OCI-LY7 (cell line): ENCODE measurements around the gene SFXN5.

Experiments used
- EZH2phosphoT487 ChIP-seq: fragments of 200-600 bp; sonication (generic); IDR thresholded peaks from 2 replicates; pipeline ENCODE4 v1.6.1; 2018; ENCODE audit warnings: low read depth, borderline replicate concordance, mild to moderate bottlenecking, mixed run types, antibody characterized with exemption, low read length, moderate library complexity, mixed read lengths
- TF ChIP-seq, protein P1 (sequence below): fragments of 200-600 bp; sonication (generic); conservative IDR thresholded peaks from 2 replicates; pipeline ENCODE4 v1.5.1; 2014; ENCODE audit warnings: mild to moderate bottlenecking, antibody characterized with exemption, low read length, moderate library complexity, mixed read lengths

DNA sequence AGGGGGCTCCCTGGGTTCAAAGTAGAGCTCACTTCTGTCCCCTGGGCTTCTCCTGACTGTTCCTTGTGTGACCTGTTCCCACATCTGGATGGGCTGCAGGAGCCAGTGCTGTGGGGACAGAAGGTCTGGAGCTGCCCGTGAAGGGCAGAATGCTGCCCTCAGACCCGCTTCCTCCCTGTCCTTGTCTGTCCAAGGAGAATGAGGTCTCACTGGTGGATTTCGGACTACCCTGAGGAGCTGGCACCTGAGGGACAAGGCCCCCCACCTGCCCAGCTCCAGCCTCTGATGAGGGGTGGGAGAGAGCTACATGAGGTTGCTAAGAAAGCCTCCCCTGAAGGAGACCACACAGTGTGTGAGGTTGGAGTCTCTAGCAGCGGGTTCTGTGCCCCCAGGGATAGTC is 138.7 kb downstream of the SFXN5 start:
- TF ChIP-seq, protein P1, sequence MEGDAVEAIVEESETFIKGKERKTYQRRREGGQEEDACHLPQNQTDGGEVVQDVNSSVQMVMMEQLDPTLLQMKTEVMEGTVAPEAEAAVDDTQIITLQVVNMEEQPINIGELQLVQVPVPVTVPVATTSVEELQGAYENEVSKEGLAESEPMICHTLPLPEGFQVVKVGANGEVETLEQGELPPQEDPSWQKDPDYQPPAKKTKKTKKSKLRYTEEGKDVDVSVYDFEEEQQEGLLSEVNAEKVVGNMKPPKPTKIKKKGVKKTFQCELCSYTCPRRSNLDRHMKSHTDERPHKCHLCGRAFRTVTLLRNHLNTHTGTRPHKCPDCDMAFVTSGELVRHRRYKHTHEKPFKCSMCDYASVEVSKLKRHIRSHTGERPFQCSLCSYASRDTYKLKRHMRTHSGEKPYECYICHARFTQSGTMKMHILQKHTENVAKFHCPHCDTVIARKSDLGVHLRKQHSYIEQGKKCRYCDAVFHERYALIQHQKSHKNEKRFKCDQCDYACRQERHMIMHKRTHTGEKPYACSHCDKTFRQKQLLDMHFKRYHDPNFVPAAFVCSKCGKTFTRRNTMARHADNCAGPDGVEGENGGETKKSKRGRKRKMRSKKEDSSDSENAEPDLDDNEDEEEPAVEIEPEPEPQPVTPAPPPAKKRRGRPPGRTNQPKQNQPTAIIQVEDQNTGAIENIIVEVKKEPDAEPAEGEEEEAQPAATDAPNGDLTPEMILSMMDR: no peak
- no peak for TF ChIP-seq EZH2phosphoT487
